ENCODE results near the gene TPRG1L. TPM values are rescaled to one million over a fixed set of nuclear protein-coding genes. Genes with fewer than 3 reads are reported as not detected.

Gene TPRG1L
- total RNA-seq, 1 experiment from 2014 or later = 24.0 TPM

GRCh38 chr1:3598522-3599285 lies 26.1 kb upstream of the TPRG1L start:
- Histone ChIP-seq H4K91ac (ENCODE audit: insufficient read length, low read depth, low read length) (no peak overlapping the region), H3K23ac (ENCODE audit: insufficient read length, low read depth, low read length) (no peak overlapping the region), H4K8ac (replicated peaks; ENCODE audit: insufficient read length, low read depth, low read length) (no peak overlapping the region), H3K56ac (ENCODE audit: insufficient read length, low read depth, low read length) (no peak overlapping the region), H2AK5ac (ENCODE audit: insufficient read length, low read length) (no peak overlapping the region), H2AFZ (ENCODE audit: low read length) (no peak overlapping the region), H3K79me1 (ENCODE audit: insufficient read depth, low read depth, low read length, poor library complexity, severe bottlenecking) (no peaks in the 10 kb centered on the region), H4K20me1 (ENCODE audit: control insufficient read depth, insufficient read depth, insufficient read length) (no peaks in the 10 kb centered on the region), H3K4ac (ENCODE audit: low read depth, low read length) (no peak overlapping the region), H3K4me1 (ENCODE audit: insufficient read depth, low read length) (peaks cover 3% of the 10 kb centered on the region; the same call in 1 of the 2 replicates), H4K5ac (ENCODE audit: insufficient read length, low read depth, low read length) (no peak overlapping the region), H2BK20ac (ENCODE audit: low read depth, low read length, poor library complexity, severe bottlenecking) (no peak overlapping the region), H3K9me3 (ENCODE audit: control insufficient read depth, low read depth, low read length) (no peaks in the 10 kb centered on the region), H3K23me2 (ENCODE audit: insufficient read length, low read depth, low read length, poor library complexity, severe bottlenecking) (no peaks in the 10 kb centered on the region), H2BK15ac (ENCODE audit: low read depth, low read length) (no peak overlapping the region), H3K14ac (ENCODE audit: insufficient read depth, low read length) (peak overlapping the region; percentile 33; the same call in 1 of the 2 replicates), H2BK5ac (ENCODE audit: insufficient read length, low read length) (no peak overlapping the region), H3K4me2 (ENCODE audit: insufficient read depth, insufficient read length, low read length) (no peak overlapping the region), H3K18ac (ENCODE audit: insufficient read length, low read depth, low read length) (no peak overlapping the region), H3K9ac (ENCODE audit: extremely low read depth, insufficient read length, low read length) (no peak overlapping the region), H3K27ac (ENCODE audit: insufficient read length, low read depth, low read length) (no peak overlapping the region), H2BK120ac (ENCODE audit: low read depth, low read length, poor library complexity, severe bottlenecking) (no peak overlapping the region), H3K79me2 (ENCODE audit: insufficient read depth, low read length) (no peaks in the 10 kb centered on the region), H3T11ph (ENCODE audit: low read length) (no peak overlapping the region), H3K27me3 (ENCODE audit: insufficient read depth, low read length) (no peaks in the 10 kb centered on the region), H2BK12ac (ENCODE audit: insufficient read length, low read depth, low read length) (no peak overlapping the region)
- Mint-ChIP-seq H3K4me1 (peaks cover 16 to 21% of the 10 kb centered on the region in 2 experiments), H3K27me3 (ENCODE audit: low read depth) (no peaks in the 10 kb centered on the region), H3K36me3 (ENCODE audit: insufficient read depth in 1 of 3, low read depth in 3 of 3) (peaks cover 0 to 2% (median 0%) of the 10 kb centered on the region in 3 experiments; a peak in 2 of 7 replicates), H3K27ac (no peak overlapping the region), H3K9me3 (no peaks in the 10 kb centered on the region), H3K4me3 (no peak overlapping the region)
- no peak for TF ChIP-seq CTCF (conservative IDR thresholded peaks at IDR 0.05)
- DNase-seq = no peak
- WGBS (ENCODE audit: extremely low coverage, insufficient read length, low lambda C conversion rate) = no CpG with 5 or more reads among the region's 30 CpGs

All from H9 (cell line).